ENCODE results near the gene IFT88.

Gene IFT88

DNA sequence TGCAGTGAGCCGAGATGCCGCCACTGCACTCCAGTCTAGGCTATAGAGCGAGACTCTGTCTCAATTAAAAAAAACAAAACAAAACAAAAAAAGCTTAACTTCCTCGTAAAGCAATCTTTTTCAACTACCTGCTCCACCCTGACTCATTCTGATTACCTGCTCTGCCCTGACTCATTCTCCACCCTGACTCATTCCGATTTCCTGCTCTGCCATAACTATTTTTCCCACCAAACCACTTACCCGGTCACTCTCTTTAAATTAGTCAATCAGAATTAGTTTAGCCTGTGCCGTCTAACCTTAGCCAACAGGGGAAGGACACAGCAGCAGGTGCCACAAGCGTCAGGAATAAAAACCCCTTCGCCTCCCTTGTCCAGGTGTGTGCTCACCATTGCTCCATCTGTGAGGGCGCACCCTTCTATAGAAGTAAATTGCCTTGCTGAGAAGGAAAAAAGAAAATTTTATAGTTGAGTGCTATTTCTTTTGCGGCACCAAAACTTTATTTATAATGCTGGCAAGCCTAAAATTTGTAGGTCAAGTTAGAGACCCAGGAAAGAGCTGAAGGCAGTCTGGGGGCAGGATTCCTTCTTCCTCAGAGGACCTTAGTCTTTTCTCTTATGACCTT, 1.7 kb upstream of the IFT88 start:
- no peak for DNase-seq

- no peak for DNase-seq
These were observed 474 bp upstream of the IFT88 start for GRCh38 chr13:20566468-20566897.

DNA sequence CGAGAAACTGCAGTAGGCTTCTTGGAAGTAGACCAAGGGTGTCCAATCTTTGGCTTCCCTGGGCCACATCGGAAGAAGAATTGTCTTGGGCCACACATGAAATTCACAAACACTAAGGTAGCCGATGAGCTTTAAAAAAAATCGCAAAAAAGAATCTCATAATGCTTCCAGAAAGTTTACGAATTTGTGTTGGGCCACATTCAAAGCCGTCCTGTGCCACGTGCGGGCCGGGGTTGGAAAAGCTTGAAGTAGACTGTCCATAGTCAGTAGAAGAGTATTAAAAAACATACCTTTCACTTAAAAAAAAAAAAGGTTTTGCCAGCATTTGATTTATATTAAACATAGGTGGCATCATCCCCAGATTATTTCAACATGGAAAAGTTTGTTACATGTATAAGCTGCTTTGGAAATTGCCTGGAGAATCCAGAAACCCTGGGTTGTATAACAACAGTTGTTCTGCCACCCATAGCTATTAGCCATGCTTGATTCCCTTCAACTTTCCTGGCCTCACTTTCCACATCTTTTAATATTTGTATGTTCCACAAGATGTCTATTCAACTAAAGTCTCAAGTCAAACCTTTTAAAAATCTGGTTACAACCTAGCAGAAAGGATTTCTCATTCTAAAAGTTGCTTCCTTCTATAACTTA, 1.0 kb downstream of the IFT88 start:
- no peak for DNase-seq

DNA sequence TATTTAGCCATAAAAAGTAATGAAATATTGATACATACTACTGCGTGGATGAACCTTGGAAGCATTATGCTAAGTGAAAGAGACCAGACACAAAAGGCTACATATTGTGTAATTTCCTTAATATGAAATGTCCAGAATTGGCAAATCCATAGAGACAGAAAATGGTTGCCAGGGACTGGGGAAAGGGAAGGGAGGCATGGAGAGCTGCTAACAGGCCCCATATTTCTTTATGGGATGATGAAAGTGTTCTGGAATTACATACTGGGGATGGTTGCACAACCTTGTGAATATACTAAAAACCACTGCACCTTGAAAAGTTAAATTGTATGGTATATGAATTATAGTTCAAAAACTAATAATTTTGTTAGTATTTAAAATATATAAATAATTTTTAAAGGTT, 3.6 kb downstream of the IFT88 start:
- no peak for DNase-seq

DNA sequence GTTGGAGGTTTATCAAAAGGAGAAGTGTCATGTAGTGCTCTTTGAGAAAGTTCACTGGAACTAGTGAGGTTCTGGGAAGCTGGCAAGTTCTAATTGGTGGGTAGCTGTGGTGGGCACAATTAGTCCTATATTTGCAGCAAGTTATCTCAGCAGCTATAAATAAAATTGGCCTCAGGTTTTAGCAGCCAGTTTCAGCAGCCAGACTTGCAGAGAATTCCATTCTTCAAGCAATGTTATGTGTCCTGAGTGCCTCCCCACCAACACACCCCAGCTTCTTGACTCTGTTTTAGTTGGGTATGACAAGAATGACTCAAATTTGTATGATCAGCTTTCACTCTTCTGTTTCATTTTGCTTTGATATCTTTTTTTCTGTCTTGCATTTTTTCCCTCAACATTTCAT, 4.7 kb downstream of the IFT88 start:
- DNase-seq: no peak

DNA sequence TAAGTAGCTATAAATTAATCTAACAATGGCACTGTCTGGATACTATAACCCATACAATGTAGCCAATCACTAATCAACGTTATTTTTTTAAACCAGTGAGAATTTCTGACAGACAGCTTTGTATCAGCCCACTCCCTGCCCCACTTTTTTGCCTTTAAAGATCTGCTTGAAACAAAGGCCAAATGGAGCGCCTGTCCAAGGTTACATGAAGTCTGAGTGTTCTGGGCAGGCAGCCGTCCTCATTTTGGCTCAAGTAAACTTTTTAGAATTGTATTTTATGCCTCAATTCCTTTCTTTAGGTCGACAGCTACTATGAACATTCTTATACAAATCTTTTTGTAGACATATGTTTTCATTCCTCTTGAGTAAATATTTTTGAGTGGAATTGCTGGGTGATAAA, 6.2 kb downstream of the IFT88 start:
- DNase-seq: no peak

DNA sequence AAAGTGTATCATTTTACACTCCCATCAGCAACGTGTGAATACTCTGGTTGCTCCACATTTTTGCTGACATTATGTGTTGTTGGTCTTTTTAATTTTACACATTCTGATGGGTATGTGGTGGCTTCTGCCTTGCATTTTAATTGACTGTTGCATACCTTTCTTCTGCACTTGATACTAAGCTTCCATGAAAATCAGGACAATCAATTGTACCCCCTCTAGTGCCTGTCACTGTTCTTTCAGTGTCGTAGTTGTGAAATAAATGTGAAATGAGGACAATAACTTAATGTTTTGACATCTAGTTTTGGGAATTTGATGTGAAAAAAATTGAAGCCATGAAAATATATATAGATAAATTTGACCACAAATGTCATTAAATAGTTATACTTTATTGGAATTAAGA, 6.7 kb downstream of the IFT88 start:
- no peak for DNase-seq

DNA sequence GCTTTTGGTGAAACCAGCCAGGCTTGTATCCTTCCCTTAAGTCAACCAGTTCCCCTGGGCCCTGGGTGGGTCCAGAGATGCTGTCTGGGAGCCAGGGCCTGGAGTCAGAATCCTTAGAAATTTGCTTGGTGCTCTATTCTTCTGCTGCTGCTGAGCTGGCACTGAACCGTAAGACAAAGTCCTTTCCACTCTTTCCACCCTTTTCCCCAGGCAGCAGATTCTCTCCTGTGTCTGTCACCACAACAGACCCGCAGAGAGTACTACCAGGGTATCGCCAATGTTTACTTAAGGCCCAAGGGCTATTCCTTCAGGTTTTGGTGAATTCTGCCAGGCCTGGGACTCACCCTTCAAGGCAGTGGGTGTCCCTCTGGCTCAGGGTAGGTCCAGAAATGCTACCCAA, 12.2 kb downstream of the IFT88 start:
- no peak for DNase-seq

DNA sequence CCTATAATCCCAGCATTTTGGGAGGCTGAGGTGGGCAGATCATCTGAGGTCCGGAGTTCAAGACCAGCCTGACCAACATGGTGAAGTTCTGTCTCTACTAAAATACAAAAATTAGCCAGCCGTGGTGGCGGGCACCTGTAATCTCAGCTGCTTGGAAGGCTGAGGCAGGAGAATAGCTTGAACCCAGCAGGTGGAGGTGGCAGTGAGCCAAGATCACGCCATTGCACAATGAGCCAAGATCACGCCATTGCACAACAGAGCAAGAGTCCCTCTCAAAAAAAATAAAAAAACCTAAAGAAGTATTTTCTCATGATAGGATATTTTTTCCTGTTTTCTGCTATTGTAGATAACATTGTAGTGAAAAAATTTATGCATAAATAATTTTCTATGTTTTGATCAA, 13.3 kb downstream of the IFT88 start:
- no peak for DNase-seq

GRCh38 chr13:20582026-20582425, 15.1 kb downstream of the IFT88 start:
- no peak for DNase-seq

- no peak for DNase-seq
These were observed 16.9 kb downstream of the IFT88 start for GRCh38 chr13:20583803-20584293.

- DNase-seq: no peak
These were observed 18.4 kb downstream of the IFT88 start for GRCh38 chr13:20585371-20585770.

DNA sequence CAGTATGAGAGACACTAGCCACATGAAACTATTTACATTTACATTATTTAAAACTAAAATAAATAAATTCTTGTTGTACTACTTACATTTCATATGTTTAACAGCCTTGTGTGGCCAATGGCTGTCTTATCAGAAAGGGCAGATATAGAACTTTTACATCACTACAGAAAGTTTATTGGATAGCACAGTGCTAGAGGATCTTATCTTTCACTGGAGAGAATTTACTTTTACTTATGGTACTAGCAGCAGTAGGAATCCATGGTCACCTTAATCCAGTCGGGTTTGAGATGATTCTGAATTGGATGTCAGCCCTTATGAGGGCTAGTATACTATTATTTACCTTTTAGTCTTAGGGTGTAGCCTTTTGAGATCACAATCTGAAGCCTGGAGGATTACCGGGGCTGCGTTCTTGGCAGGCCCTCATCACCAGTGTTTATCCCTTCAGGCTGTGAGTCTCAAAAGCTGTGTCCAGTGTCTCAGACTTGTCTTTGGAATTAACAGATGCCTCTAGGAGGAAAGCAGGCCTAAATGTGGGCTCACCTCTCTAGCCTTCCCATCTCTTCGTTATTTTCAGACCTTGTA, 21.7 kb downstream of the IFT88 start:
- DNase-seq: no peak

- DNase-seq: no peak
These were observed 23.6 kb downstream of the IFT88 start for GRCh38 chr13:20590561-20590960.

DNA sequence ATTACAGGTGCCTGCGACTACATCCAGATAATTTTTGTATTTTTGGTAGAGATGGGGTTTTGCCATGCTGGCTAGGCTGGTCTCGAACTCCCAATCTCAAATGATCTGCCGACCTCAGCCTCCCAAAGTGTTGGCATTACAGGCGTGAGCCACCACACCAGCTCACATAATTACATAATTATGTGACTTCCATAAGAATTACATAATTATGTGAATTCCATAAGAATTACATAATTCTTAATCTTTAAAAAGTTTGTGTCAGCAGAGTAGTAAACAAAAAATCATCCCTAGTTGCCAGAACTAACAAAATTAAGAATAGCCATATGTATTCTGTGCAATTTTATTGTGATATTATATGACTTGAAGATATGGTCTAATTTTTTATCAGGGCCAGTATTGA, 25.6 kb downstream of the IFT88 start:
- no peak for DNase-seq

GRCh38 chr13:20594280-20594679, 27.3 kb downstream of the IFT88 start:
- DNase-seq: no peak

- DNase-seq: no peak
These were observed 40.1 kb downstream of the IFT88 start for GRCh38 chr13:20607015-20607414.

DNA sequence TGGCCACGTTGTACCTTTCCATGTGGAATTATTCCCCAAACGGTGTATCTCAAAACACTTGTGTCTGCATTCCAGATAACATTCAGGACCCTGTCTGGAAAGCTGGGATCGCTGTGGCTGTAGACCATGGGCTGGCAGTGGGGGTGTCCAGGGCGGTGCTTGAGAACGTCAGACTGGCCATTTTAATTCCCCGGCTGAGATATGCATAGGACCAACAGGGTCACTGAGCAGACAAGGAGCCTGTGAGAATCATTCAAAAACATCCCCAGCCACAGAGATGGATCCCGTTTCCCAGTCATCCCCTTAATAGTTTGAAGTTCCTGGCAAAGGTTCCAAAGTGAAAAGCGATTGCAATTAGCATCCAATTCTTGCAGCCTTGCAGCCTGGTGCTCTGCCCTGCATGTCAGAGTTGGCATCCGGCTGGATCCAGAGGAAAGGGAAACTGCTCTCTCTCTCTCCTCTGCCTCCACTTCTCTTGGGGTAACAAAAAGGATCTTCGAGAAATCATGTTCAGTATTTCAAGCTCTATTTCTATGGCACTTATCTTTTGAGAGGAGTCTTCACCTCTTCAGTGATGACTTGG, 41.6 kb downstream of the IFT88 start:
- DNase-seq: no peak

DNA sequence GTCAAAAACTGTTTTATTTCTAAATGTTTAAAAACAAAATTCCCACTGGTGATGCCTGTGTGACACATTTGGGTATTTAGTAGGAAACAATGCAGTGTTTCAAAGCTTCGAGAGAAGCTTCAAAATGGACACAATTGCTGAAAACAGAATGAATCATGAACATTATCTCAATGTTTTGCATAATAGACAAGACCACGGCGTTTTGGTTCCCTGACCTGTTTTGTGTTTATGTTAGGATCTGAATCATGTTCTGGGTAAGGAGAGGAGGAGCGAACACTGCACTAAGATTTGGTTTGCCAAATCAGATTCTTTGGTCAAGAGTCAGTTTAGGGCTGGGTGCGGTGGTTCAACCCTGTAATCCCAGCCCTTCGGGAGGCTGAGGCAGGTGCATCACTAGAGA, 42.2 kb downstream of the IFT88 start:
- no peak for DNase-seq

DNA sequence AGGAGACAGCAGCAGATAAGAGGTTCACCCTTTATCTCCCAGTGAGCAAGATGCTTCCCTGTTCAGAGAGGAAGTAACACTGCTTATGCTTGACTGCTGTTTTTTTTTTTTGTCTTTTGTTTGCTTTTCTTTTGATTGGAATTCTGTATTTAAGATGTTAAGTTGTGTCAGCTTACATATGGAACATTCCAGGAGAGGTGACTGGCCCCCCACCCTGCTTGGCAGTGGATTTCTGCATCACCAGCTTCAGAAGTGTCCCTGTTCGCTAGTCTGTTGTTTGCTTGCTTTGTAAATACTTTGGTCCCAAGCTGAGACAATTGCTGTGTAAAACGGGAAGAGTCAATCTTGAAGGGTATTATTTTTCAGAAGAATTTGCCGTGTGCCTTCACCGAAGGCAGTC, 43.0 kb downstream of the IFT88 start:
- DNase-seq: no peak

- no peak for DNase-seq
These were observed 49.3 kb downstream of the IFT88 start for GRCh38 chr13:20616059-20616797.

GRCh38 chr13:20623000-20623399, 56.0 kb downstream of the IFT88 start:
- no peak for DNase-seq

GRCh38 chr13:20624213-20624612, 57.3 kb downstream of the IFT88 start:
- no peak for DNase-seq
